ENCODE results near the gene RNASE1. TPM values are rescaled to one million over a fixed set of nuclear protein-coding genes. Genes with fewer than 3 reads are reported as not detected.
"Not testable (repeated sequence)": the region's sequence is repeated elsewhere in the genome, so short reads cannot be mapped to it uniquely, and the experiment has no call there.

Gene RNASE1
- total RNA-seq, 1 donor from 2014 or later: not detected

- H3K27ac Mint-ChIP-seq; DNase-seq; intact Hi-C loops (cut with micrococcal nuclease); H3K36me3 Mint-ChIP-seq (ENCODE audit: low read depth); H3K4me3 Mint-ChIP-seq; H3K9me3 Mint-ChIP-seq; H3K4me1 Mint-ChIP-seq: not testable (repeated sequence)
- peaks cover 15% of the 10 kb centered on the region for H3K27me3 Mint-ChIP-seq
These were observed 19.0 kb upstream of the RNASE1 start for GRCh38 chr14:20821521-20822108.

GRCh38 chr14:20820063-20820904 lies 17.6 kb upstream of the RNASE1 start:
- H3K27me3 Mint-ChIP-seq: peaks cover 15% of the 10 kb centered on the region
- H3K27ac Mint-ChIP-seq: no peak overlapping the region
- no peaks in the 10 kb centered on the region for H3K36me3 Mint-ChIP-seq (ENCODE audit: low read depth)
- H3K9me3 Mint-ChIP-seq: no peaks in the 10 kb centered on the region
- DNase-seq: no peak
- intact Hi-C loops (cut with micrococcal nuclease): no loop called here
- H3K4me1 Mint-ChIP-seq: peaks cover 3% of the 10 kb centered on the region
- H3K4me3 Mint-ChIP-seq: no peak overlapping the region

- Mint-ChIP-seq H3K4me1 (peaks cover 3% of the 10 kb centered on the region), H3K27ac (no peak overlapping the region), H3K36me3 (ENCODE audit: low read depth) (no peaks in the 10 kb centered on the region), H3K9me3 (no peaks in the 10 kb centered on the region), H3K4me3 (no peak overlapping the region), H3K27me3 (peaks cover 11% of the 10 kb centered on the region)
- intact Hi-C loops (cut with micrococcal nuclease): no loop called here
- DNase-seq: no peak
These were observed 16.2 kb upstream of the RNASE1 start for GRCh38 chr14:20818861-20819260.

- H3K9me3 Mint-ChIP-seq; H3K4me1 Mint-ChIP-seq; DNase-seq; H3K4me3 Mint-ChIP-seq; intact Hi-C loops (cut with micrococcal nuclease); H3K36me3 Mint-ChIP-seq (ENCODE audit: low read depth); H3K27ac Mint-ChIP-seq; H3K27me3 Mint-ChIP-seq: not testable (repeated sequence)
These were observed 13.3 kb upstream of the RNASE1 start for GRCh38 chr14:20815946-20816345.

GRCh38 chr14:20811986-20812975 lies 9.6 kb upstream of the RNASE1 start:
- Mint-ChIP-seq H3K9me3 (no peaks in the 10 kb centered on the region), H3K4me3 (no peak overlapping the region), H3K27ac (no peak overlapping the region), H3K36me3 (ENCODE audit: low read depth) (no peaks in the 10 kb centered on the region), H3K4me1 (no peaks in the 10 kb centered on the region), H3K27me3 (peaks cover 10% of the 10 kb centered on the region)
- no peak for DNase-seq
- intact Hi-C loops (cut with micrococcal nuclease): no loop called here

GRCh38 chr14:20809917-20810316 lies 7.3 kb upstream of the RNASE1 start:
- no peaks in the 10 kb centered on the region for H3K36me3 Mint-ChIP-seq (ENCODE audit: low read depth)
- H3K4me1 Mint-ChIP-seq: no peaks in the 10 kb centered on the region
- H3K27ac Mint-ChIP-seq: no peak overlapping the region
- H3K4me3 Mint-ChIP-seq: no peak overlapping the region
- intact Hi-C loops (cut with micrococcal nuclease): no loop called here
- H3K9me3 Mint-ChIP-seq: no peaks in the 10 kb centered on the region
- H3K27me3 Mint-ChIP-seq: peaks cover 18% of the 10 kb centered on the region
- no peak for DNase-seq

- no peaks in the 10 kb centered on the region for H3K4me1 Mint-ChIP-seq
- no peaks in the 10 kb centered on the region for H3K36me3 Mint-ChIP-seq (ENCODE audit: low read depth)
- no peaks in the 10 kb centered on the region for H3K9me3 Mint-ChIP-seq
- DNase-seq: no peak
- no peak overlapping the region for H3K4me3 Mint-ChIP-seq
- intact Hi-C loops (cut with micrococcal nuclease): no loop called here
- H3K27me3 Mint-ChIP-seq: peaks cover 18% of the 10 kb centered on the region
- H3K27ac Mint-ChIP-seq: no peak overlapping the region
These were observed 5.5 kb upstream of the RNASE1 start for GRCh38 chr14:20808162-20808483.

GRCh38 chr14:20807304-20808161 lies 4.9 kb upstream of the RNASE1 start:
- Mint-ChIP-seq H3K4me3 (no peak overlapping the region), H3K27me3 (peaks cover 18% of the 10 kb centered on the region), H3K36me3 (ENCODE audit: low read depth) (no peaks in the 10 kb centered on the region), H3K27ac (no peak overlapping the region), H3K9me3 (no peaks in the 10 kb centered on the region), H3K4me1 (no peaks in the 10 kb centered on the region)
- no peak for DNase-seq
- intact Hi-C loops (cut with micrococcal nuclease): no loop called here

GRCh38 chr14:20805485-20805884 lies 2.8 kb upstream of the RNASE1 start:
- H3K27ac Mint-ChIP-seq: no peak overlapping the region
- peaks cover 18% of the 10 kb centered on the region for H3K27me3 Mint-ChIP-seq
- H3K4me1 Mint-ChIP-seq: no peaks in the 10 kb centered on the region
- no peaks in the 10 kb centered on the region for H3K36me3 Mint-ChIP-seq (ENCODE audit: low read depth)
- H3K4me3 Mint-ChIP-seq: no peak overlapping the region
- no peak for DNase-seq
- H3K9me3 Mint-ChIP-seq: no peaks in the 10 kb centered on the region
- intact Hi-C loops (cut with micrococcal nuclease): no loop called here

- Mint-ChIP-seq H3K27me3 (peaks cover 16% of the 10 kb centered on the region), H3K4me3 (no peak overlapping the region), H3K36me3 (ENCODE audit: low read depth) (no peaks in the 10 kb centered on the region), H3K4me1 (no peaks in the 10 kb centered on the region), H3K27ac (no peak overlapping the region), H3K9me3 (no peaks in the 10 kb centered on the region)
- intact Hi-C loops (cut with micrococcal nuclease): no loop called here
- DNase-seq: no peak
These were observed 579 bp upstream of the RNASE1 start for GRCh38 chr14:20803223-20803622.

GRCh38 chr14:20801726-20802125 lies 918 bp downstream of the RNASE1 start:
- DNase-seq: no peak
- intact Hi-C loops (cut with micrococcal nuclease): no loop called here
- no peaks in the 10 kb centered on the region for H3K36me3 Mint-ChIP-seq (ENCODE audit: low read depth)
- H3K4me1 Mint-ChIP-seq: no peaks in the 10 kb centered on the region
- peaks cover 10% of the 10 kb centered on the region for H3K27me3 Mint-ChIP-seq
- no peak overlapping the region for H3K4me3 Mint-ChIP-seq
- no peaks in the 10 kb centered on the region for H3K9me3 Mint-ChIP-seq
- no peak overlapping the region for H3K27ac Mint-ChIP-seq

- no peak for DNase-seq
- Mint-ChIP-seq H3K4me3 (no peak overlapping the region), H3K27me3 (peaks cover 5% of the 10 kb centered on the region), H3K36me3 (ENCODE audit: low read depth) (no peaks in the 10 kb centered on the region), H3K27ac (no peak overlapping the region), H3K9me3 (no peaks in the 10 kb centered on the region), H3K4me1 (no peaks in the 10 kb centered on the region)
- intact Hi-C loops (cut with micrococcal nuclease): no loop called here
These were observed 2.6 kb downstream of the RNASE1 start for GRCh38 chr14:20799892-20800544.

- Mint-ChIP-seq H3K36me3 (ENCODE audit: low read depth) (no peaks in the 10 kb centered on the region), H3K9me3 (no peaks in the 10 kb centered on the region)
- intact Hi-C loops (cut with micrococcal nuclease): no loop called here
These were observed 3.2 kb downstream of the RNASE1 start for GRCh38 chr14:20799456-20799891.

More at GRCh38 chr14:20799456-20799891, 3.2 kb downstream of the RNASE1 start:
- H3K4me1 Mint-ChIP-seq: peaks cover under 1% of the 10 kb centered on the region
- peaks cover 5% of the 10 kb centered on the region for H3K27me3 Mint-ChIP-seq
- no peak overlapping the region for H3K27ac Mint-ChIP-seq
- no peak overlapping the region for H3K4me3 Mint-ChIP-seq
- no peak for DNase-seq

Measured in activated CD4-positive, alpha-beta T cell treated with anti-CD3 and anti-CD28 coated beads, Interleukin-2, amount 10 ng/mL, durations not matched to agents 24 days and 14 days (primary cell).